ENCODE results near the gene TRABD2A.

DNA sequence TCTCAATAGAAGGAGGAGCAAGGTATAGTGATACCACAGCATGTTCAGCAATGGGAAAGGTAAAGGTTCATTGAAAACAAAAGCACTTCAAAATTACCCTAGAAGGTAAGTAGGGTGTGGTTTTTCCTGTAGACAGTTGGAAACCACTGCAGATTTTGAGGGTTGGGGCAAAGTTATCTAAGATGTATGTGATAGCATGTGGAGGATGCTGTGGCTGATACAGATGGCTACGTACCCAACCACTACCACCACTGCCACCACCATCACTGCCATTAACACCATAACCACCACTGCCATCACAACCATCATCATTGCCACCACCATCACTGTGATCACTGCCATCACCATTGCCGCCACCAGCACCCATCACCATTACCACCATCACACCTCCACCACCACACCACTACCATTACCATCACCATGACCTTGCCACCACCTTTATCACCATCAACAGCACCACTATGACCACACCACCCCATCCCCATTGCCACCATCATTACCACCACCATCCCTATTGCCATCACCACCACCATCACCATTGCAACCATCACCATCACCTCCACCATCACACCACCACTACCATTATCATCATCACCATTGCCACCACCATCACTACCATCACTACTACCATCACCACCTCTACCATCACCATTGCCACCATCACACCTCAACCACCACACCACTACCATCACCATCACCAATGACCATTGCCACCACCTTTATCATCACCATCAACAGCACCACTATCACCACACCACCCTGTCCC lies 28.2 kb upstream of the TRABD2A start:
- TF ChIP-seq, protein P1, sequence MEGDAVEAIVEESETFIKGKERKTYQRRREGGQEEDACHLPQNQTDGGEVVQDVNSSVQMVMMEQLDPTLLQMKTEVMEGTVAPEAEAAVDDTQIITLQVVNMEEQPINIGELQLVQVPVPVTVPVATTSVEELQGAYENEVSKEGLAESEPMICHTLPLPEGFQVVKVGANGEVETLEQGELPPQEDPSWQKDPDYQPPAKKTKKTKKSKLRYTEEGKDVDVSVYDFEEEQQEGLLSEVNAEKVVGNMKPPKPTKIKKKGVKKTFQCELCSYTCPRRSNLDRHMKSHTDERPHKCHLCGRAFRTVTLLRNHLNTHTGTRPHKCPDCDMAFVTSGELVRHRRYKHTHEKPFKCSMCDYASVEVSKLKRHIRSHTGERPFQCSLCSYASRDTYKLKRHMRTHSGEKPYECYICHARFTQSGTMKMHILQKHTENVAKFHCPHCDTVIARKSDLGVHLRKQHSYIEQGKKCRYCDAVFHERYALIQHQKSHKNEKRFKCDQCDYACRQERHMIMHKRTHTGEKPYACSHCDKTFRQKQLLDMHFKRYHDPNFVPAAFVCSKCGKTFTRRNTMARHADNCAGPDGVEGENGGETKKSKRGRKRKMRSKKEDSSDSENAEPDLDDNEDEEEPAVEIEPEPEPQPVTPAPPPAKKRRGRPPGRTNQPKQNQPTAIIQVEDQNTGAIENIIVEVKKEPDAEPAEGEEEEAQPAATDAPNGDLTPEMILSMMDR (IDR thresholded peaks at IDR 0.05), result no peak
- TF ChIP-seq EP300 (IDR thresholded peaks at IDR 0.05) (no peak), POLR2A (IDR thresholded peaks at IDR 0.05) (no peak)
